HFFc6 (cell line): Measurements from ENCODE around the gene RFX5. TPM values are rescaled to one million over a fixed set of nuclear protein-coding genes. Genes with fewer than 3 reads are reported as not detected.

Experiments
- DNase-seq: peaks from one replicate; pipeline ENCODE4 v3.0.0-alpha.2; 2018
- H3K27ac Mint-ChIP-seq: 2 replicates; pipeline ENCODE4 v1.8.0; 2020; ENCODE audit warnings: mild to moderate bottlenecking, mixed read lengths
- H3K27me3 Mint-ChIP-seq: 2 replicates; pipeline ENCODE4 v1.8.0; 2021; ENCODE audit warnings: mild to moderate bottlenecking, moderate library complexity, mixed read lengths; ENCODE audit not compliant: insufficient read depth
- H3K36me3 Mint-ChIP-seq: 2 replicates; pipeline ENCODE4 v1.8.0; 2021; ENCODE audit warnings: low read depth, mixed read lengths
- H3K4me1 Mint-ChIP-seq: 2 replicates; pipeline ENCODE4 v1.8.0; 2020; ENCODE audit warnings: low read depth, mixed read lengths
- H3K4me3 Mint-ChIP-seq: 2 replicates; pipeline ENCODE4 v1.8.0; 2020; ENCODE audit warnings: mild to moderate bottlenecking, moderate library complexity, mixed read lengths
- H3K9me3 Mint-ChIP-seq: 2 replicates; pipeline ENCODE4 v1.8.0; 2020; ENCODE audit warnings: mild to moderate bottlenecking, mixed read lengths
- CTCF ChIP-seq: fragments of 200-600 bp; sonication (generic); IDR thresholded peaks from 2 replicates; pipeline ENCODE4 v1.5.0; 2021; ENCODE audit warnings: antibody characterized with exemption, mild to moderate bottlenecking
- total RNA-seq, 6 experiments: library from RNA; stranded (reverse); fragmentation: NEBNext Ultra II Directional; extraction: Animal tissue kit (Norgen Biotek cat#: 25700); gene quantifications; 2 replicates in 1 of 6; 3 replicates in 5 of 6; pipeline ENCODE4 v1.2.3, GENCODE V29; 2021

The RFX5 gene
- total RNA-seq, 6 experiments from 2014 or later: 32.1 to 39.0 (median 35.7) TPM

- Mint-ChIP-seq H3K36me3 (no peaks in the 10 kb centered on the region), H3K4me1 (peaks cover 29% of the 10 kb centered on the region), H3K27ac (no peak overlapping the region), H3K27me3 (peaks cover 12% of the 10 kb centered on the region), H3K4me3 (no peak overlapping the region), H3K9me3 (no peaks in the 10 kb centered on the region)
- TF ChIP-seq CTCF: no peak
- DNase-seq: no peak
These were observed 23.3 kb upstream of the RFX5 start for GRCh38 chr1:151370211-151370911.

GRCh38 chr1:151369621-151370048 lies 22.6 kb upstream of the RFX5 start:
- DNase-seq: no peak
- TF ChIP-seq CTCF: 0 out of 2 replicates have a peak, but pooled peaks have one; percentile 10
- Mint-ChIP-seq H3K4me1 (peaks cover 29% of the 10 kb centered on the region), H3K4me3 (no peak overlapping the region), H3K27ac (no peak overlapping the region), H3K9me3 (no peaks in the 10 kb centered on the region), H3K36me3 (no peaks in the 10 kb centered on the region), H3K27me3 (peaks cover 10% of the 10 kb centered on the region)

- peaks cover 8% of the 10 kb centered on the region for H3K27me3 Mint-ChIP-seq
- H3K4me3 Mint-ChIP-seq: no peak overlapping the region
- H3K27ac Mint-ChIP-seq: no peak overlapping the region
- no peak for DNase-seq
- H3K36me3 Mint-ChIP-seq: peaks cover 2% of the 10 kb centered on the region
- H3K4me1 Mint-ChIP-seq: peaks cover 29% of the 10 kb centered on the region
- H3K9me3 Mint-ChIP-seq: peaks cover under 1% of the 10 kb centered on the region; the same call in 1 of the 2 replicates
- TF ChIP-seq CTCF: no peak
These were observed 22.2 kb upstream of the RFX5 start for GRCh38 chr1:151369302-151369610.

- peaks cover 8% of the 10 kb centered on the region for H3K27me3 Mint-ChIP-seq
- peaks cover 9% of the 10 kb centered on the region for H3K36me3 Mint-ChIP-seq
- TF ChIP-seq CTCF: no peak
- H3K9me3 Mint-ChIP-seq: peaks cover 7% of the 10 kb centered on the region
- no peak overlapping the region for H3K4me3 Mint-ChIP-seq
- DNase-seq: no peak
- H3K27ac Mint-ChIP-seq: no peak overlapping the region
- peaks cover 29% of the 10 kb centered on the region for H3K4me1 Mint-ChIP-seq
These were observed 21.6 kb upstream of the RFX5 start for GRCh38 chr1:151368393-151369301.

- Mint-ChIP-seq H3K9me3 (peaks cover 15% of the 10 kb centered on the region), H3K27ac (no peak overlapping the region), H3K4me3 (no peak overlapping the region), H3K4me1 (peaks cover 23% of the 10 kb centered on the region), H3K36me3 (peaks cover 17% of the 10 kb centered on the region), H3K27me3 (peaks cover 5% of the 10 kb centered on the region; the same call in 1 of the 2 replicates)
- DNase-seq: no peak
- no peak for TF ChIP-seq CTCF
These were observed 20.8 kb upstream of the RFX5 start for GRCh38 chr1:151367658-151368392.
